Epithelial cell of proximal tubule (primary cell): ENCODE measurements around the gene CTDSP2. TPM values are rescaled to one million over a fixed set of nuclear protein-coding genes. Genes with fewer than 3 reads are reported as not detected.

Experiments
- DNase-seq: peaks from one replicate; pipeline ENCODE4 v3.0.0-alpha.2; 2011; ENCODE audit warnings: low read depth
- H3K4me3 ChIP-seq: 2 replicates; pipeline ENCODE4 v1.5.1; 2011; ENCODE audit warnings: low read depth, mild to moderate bottlenecking, low read length
- total RNA-seq: library from RNA; depleted of rRNA; stranded (reverse); fragments of >200 nt; gene quantifications from 2 replicates; pipeline ENCODE4 v1.2.3, GENCODE V29; 2015
- TF ChIP-seq, protein P1 (sequence below): conservative IDR thresholded peaks from 2 replicates; pipeline ENCODE4 v1.5.1; 2012; ENCODE audit warnings: low read depth, mild to moderate bottlenecking, low read length

CTDSP2 gene
- total RNA-seq, 1 donor from 2014 or later, result 53.1 TPM

DNA sequence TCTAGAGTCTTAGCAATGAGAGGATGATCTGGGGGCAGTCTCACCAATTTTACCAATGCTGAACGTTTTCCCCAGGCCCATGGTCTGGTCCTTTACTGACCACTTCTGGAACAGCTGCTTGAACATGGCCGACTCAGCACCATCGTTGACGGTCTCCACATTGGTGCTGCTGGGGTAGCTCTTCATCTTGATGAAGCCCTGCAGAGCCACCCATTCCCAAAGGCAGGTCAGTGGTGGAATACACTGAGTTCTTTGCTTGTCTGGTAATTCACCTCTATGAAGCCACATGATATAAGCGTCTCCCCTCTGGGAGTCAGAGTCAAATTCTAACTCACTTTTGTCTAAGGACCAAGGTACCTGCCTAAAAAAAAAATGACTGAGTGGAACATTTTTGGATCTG, 38.2 kb downstream of the CTDSP2 start:
- TF ChIP-seq, protein P1, sequence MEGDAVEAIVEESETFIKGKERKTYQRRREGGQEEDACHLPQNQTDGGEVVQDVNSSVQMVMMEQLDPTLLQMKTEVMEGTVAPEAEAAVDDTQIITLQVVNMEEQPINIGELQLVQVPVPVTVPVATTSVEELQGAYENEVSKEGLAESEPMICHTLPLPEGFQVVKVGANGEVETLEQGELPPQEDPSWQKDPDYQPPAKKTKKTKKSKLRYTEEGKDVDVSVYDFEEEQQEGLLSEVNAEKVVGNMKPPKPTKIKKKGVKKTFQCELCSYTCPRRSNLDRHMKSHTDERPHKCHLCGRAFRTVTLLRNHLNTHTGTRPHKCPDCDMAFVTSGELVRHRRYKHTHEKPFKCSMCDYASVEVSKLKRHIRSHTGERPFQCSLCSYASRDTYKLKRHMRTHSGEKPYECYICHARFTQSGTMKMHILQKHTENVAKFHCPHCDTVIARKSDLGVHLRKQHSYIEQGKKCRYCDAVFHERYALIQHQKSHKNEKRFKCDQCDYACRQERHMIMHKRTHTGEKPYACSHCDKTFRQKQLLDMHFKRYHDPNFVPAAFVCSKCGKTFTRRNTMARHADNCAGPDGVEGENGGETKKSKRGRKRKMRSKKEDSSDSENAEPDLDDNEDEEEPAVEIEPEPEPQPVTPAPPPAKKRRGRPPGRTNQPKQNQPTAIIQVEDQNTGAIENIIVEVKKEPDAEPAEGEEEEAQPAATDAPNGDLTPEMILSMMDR, result no peak
- no peak overlapping the region for H3K4me3 ChIP-seq
- no peak for DNase-seq

DNA sequence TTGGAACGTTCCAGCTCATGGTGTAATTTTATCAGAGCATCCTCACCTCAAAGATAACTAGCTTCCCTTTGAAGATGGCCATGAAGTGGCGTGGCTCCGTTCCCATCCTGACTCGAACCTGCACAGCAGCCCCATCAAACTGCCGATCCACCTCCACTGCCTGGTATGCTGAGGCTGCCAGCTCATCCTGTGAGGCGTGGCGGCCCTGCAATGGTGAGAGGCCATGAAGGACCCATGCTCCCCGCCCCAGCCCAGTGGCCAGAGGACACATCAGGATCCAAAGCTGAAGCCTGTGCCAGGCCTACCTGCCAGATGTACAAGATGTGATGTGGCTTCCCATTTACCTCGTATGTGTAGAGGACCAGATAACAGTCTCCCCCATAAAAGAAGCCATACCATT, 39.2 kb downstream of the CTDSP2 start:
- TF ChIP-seq, protein P1, result no peak
- DNase-seq, result no peak
- H3K4me3 ChIP-seq, result no peak overlapping the region

DNA sequence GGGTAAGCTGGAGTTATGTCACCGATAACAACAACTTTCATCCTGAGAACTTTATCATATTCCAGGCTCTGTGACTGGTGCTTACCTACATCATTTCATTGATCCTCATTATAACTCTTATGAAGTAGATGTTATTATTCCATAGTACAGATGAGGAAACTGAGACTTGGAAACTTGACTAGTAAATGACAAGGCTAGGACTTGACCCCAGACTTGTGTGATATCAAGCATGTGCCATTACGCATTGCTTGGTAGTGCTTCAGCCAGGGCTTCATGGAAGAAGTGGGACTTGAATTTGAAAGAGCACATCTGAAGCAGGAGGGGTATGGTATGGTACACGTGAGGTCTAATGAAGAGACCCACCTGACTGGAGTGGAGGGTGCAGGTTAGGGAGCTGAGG, 39.9 kb downstream of the CTDSP2 start:
- no peak for DNase-seq
- no peak overlapping the region for H3K4me3 ChIP-seq
- TF ChIP-seq, protein P1, result no peak

DNA sequence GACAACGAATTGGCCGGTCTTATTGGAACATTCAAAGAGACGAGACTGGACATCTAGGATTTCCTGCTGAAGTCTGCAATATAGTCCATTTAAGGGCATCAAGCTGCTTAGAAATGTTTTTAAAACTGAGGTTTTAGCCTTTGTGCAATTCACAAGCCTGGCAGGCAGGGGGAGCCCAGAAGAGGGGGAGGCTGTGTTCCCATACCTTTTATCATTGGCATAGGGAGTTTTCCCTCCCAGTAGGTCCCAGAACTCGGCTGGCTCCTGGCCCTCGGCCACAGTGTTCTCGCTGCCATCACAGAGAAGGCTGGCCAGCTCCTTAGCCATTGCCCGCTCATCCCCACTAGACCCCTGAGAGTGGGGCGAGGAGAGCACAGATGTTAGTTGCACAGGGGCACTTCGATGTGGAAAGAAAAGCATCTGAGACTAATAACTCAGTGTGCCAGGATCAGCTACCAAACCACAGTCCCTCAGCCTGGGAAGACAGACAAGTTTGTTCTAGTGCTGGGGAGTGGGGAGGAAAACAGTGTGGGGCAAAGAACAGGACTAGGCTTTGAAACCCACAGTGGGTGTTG, 43.1 kb downstream of the CTDSP2 start:
- H3K4me3 ChIP-seq, result no peak overlapping the region
- DNase-seq, result no peak
- TF ChIP-seq, protein P1, result peak; percentile 89

DNA sequence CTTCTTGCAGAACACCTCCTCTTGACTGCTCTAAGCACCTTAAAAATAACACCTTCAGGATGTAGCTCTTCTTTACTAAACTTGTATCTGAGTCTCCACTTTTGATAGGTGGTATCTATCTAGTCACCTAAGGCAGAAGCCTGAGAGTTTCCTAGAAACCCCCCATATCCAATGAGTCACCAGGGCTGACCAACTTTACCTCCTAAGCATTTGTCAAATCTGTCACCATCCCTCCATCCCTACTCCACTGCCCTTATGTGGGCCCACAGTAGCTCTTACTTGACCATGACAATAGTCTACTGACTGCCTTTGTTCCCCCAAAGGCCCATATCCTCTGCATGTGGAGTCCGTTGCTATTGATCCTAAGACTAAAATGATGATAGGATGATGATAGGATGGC, 43.9 kb downstream of the CTDSP2 start:
- DNase-seq, result no peak
- TF ChIP-seq, protein P1, result no peak
- no peak overlapping the region for H3K4me3 ChIP-seq

DNA sequence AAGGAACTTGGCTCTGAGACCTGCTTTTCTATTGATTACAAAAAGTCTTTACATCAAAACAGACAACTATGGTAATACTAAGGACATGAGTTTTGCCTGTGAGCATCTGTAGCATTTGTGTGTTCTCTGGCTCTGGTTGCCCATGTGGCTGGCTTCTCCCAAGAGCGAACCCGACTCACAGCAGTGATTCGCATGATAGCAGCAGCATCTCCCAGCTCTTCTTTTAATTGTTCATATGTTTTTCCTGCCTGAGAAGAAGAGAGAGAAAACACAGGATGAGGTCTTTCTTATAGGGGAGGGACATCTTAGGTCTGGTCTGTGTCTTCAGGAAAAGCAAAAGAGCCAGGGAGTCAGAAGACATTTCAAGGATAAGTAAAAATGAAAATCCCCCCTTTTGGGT, 45.6 kb downstream of the CTDSP2 start:
- DNase-seq, result no peak
- TF ChIP-seq, protein P1, result no peak
- H3K4me3 ChIP-seq, result no peak overlapping the region

DNA sequence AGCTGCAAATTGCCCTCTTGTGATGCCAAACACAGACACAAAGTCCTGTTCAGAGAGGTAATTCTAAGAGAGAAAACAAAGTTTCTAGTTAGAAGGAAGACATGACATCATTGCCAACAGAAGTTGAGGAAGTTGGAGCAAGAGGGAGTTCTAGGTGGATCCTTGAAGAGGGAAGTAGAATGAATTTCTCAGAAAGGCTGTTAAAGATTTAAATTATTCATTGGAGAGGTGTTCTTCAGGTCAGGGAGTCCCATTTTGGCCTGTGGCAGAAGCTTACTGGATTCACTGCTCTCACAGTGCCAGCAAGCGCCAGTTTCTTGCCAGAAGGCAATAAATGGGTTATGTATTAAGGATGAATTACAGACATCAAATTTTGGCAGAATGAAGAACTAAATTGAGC, 48.6 kb downstream of the CTDSP2 start:
- DNase-seq, result no peak
- no peak overlapping the region for H3K4me3 ChIP-seq
- TF ChIP-seq, protein P1, result no peak
